K562 (cell line): ENCODE results near the gene TRAF3. TPM values are rescaled to one million over a fixed set of nuclear protein-coding genes. Genes with fewer than 3 reads are reported as not detected.
A peak's percentile ranks its signal among the peaks of the same experiment; 100 is the strongest.

Experiments used
- ARID3A ChIP-seq: IDR thresholded peaks from 2 replicates; pipeline ENCODE4 v1.6.1; 2012; ENCODE audit warnings: low read depth, low read length, improper control_type of control experiment, borderline replicate concordance
- BRF1 ChIP-seq: IDR thresholded peaks from 3 replicates; pipeline ENCODE4 v1.6.1; 2011; ENCODE audit warnings: borderline replicate concordance, mild to moderate bottlenecking; ENCODE audit not compliant: insufficient read length; ENCODE audit errors: extremely low read depth
- JUND ChIP-seq, 2 experiments: IDR thresholded peaks; 2 replicates in 1 of 2; 3 replicates in 1 of 2; pipeline ENCODE4 v1.6.1; 2011; ENCODE audit warnings: borderline replicate concordance in 2 of 2, low read depth in 2 of 2, low read length in 2 of 2, improper control_type of control experiment in 1 of 2, missing biosample characterization in 1 of 2, missing genetic modification characterization in 1 of 2, missing genetic modification reagents in 1 of 2
- L3MBTL2 ChIP-seq: fragments of 450-650 bp; IDR thresholded peaks from 2 replicates; pipeline ENCODE4 v1.6.1; 2016; ENCODE audit warnings: mild to moderate bottlenecking, moderate library complexity
- MAFG ChIP-seq: fragments of 450-650 bp; conservative IDR thresholded peaks from 2 replicates; pipeline ENCODE4 v1.6.1; 2016; ENCODE audit warnings: missing genetic modification characterization, missing compliant biosample characterization
- MEF2A ChIP-seq: IDR thresholded peaks from 2 replicates; pipeline ENCODE4 v1.6.1; 2011; ENCODE audit warnings: low read depth, mild to moderate bottlenecking, low read length, moderate library complexity; ENCODE audit not compliant: control insufficient read depth
- MGA ChIP-seq: fragments of 450-650 bp; IDR thresholded peaks from 2 replicates; pipeline ENCODE4 v1.6.1; 2016; ENCODE audit warnings: mild to moderate bottlenecking, moderate library complexity
- PRMT5 ChIP-seq: sonication (generic); formaldehyde crosslinking; IDR thresholded peaks from 2 replicates; pipeline ENCODE4 v1.5.0; 2020; ENCODE audit warnings: missing genetic modification reagents
- ZBTB2 ChIP-seq: fragments of 450-650 bp; IDR thresholded peaks from 2 replicates; pipeline ENCODE4 v1.6.1; 2016; ENCODE audit warnings: antibody characterized with exemption
- ZBTB8A ChIP-seq: fragments of 450-650 bp; IDR thresholded peaks from 2 replicates; pipeline ENCODE4 v1.6.1; 2018; ENCODE audit warnings: mild to moderate bottlenecking, moderate library complexity; ENCODE audit not compliant: partially characterized antibody
- ZKSCAN1 ChIP-seq: fragments of 150-350 bp; IDR thresholded peaks from 2 replicates; pipeline ENCODE4 v1.6.1; 2016; ENCODE audit warnings: low read depth, low read length
- ZNF316 ChIP-seq: fragments of 450-650 bp; IDR thresholded peaks from 2 replicates; pipeline ENCODE4 v1.6.1; 2016
- ZNF431 ChIP-seq: sonication (generic); formaldehyde crosslinking; IDR thresholded peaks from 2 replicates; pipeline ENCODE4 v1.8.0; 2022; ENCODE audit warnings: mild to moderate bottlenecking, missing genetic modification reagents
- polyA plus RNA-seq, 8 experiments: library from polyadenylated mRNA; depleted of rRNA in 4 of 8; stranded (reverse) in 5 of 8; unstranded in 3 of 8; fragments of >200 nt; fragmentation: Nextera tagmentation in 2 of 8; fragmentation: Illumina TruSeq in 1 of 8; extraction: Ambion mirVana in 2 of 8; extraction: Trizol in 1 of 8; gene quantifications; 2 replicates each; pipeline versions ENCODE4 v1.2.1 to v1.2.3, GENCODE V29; 2011 to 2014; ENCODE audit warnings: inconsistent platforms in 1 of 8, missing spikeins in 1 of 8
- total RNA-seq, 7 experiments: library from RNA; depleted of rRNA in 6 of 7; stranded (reverse); fragments of >200 nt in 6 of 7; fragmentation: Illumina TruSeq in 2 of 7; extraction: Trizol in 2 of 7; gene quantifications; 2 replicates each; pipeline versions ENCODE4 v1.2.1 to v1.2.3, GENCODE V29; 2011 to 2021; ENCODE audit warnings: low replicate concordance in 1 of 7

The TRAF3 gene
- total and polyA plus RNA-seq, 9 of the 15 experiments (the other 6 are each of a cell fraction or from before 2014, with no cell fraction given): 0.52 to 21.3 (median 9.9) TPM

- peak; percentile 34 for TF ChIP-seq MGA
- no peak for TF ChIP-seq ZNF431 (CRISPR knock-in tag)
- no peak for TF ChIP-seq ZBTB8A
- TF ChIP-seq ZKSCAN1: no peak
- no peak for TF ChIP-seq ZBTB2
- no peak for TF ChIP-seq MEF2A
- TF ChIP-seq ZNF316: peak; percentile 93
- no peak for TF ChIP-seq BRF1
- no peak for TF ChIP-seq PRMT5 (CRISPR knock-in tag)
- TF ChIP-seq JUND (IDR thresholded peaks at IDR 0.05; ENCODE audit: borderline replicate concordance, low read depth, low read length): no peak
- no peak for TF ChIP-seq JUND (tag; IDR thresholded peaks at IDR 0.05; ENCODE audit: borderline replicate concordance, low read depth, low read length)
- peak; percentile 82 for TF ChIP-seq MAFG (tag)
- peak; percentile 57 for TF ChIP-seq L3MBTL2
- no peak for TF ChIP-seq ARID3A
These were observed 164.3 kb downstream of the TRAF3 start (continued) for GRCh38 chr14:102941419-102942011.
